Lung (tissue), 12 donors: Measurements from ENCODE around the gene IQCM. TPM values are rescaled to one million over a fixed set of nuclear protein-coding genes. Genes with fewer than 3 reads are reported as not detected.

Experiments
- ATAC-seq: fragments of 200-7000 bp; cut with Tn5 transposase; one replicate; pipeline ENCODE4 v1.9.1; 2020; ENCODE audit warnings: moderate number of reproducible peaks; ENCODE audit not compliant: insufficient read depth, low FRiP score
- DNase-seq, 3 donors: peaks; one replicate each; pipeline ENCODE4 v3.0.0-alpha.2; 2013 to 2017
- H3K27ac ChIP-seq, 2 donors: one replicate each; pipeline ENCODE4 v1.5.1; 2013; ENCODE audit warnings: mild to moderate bottlenecking in 2 of 2, moderate library complexity in 2 of 2, control low read depth in 1 of 2, inconsistent platforms in 1 of 2, low read depth in 1 of 2, low read length in 1 of 2
- H3K27me3 ChIP-seq, 3 donors: one replicate each; pipeline ENCODE4 v1.5.1; 2013; ENCODE audit warnings: low read length in 2 of 3; ENCODE audit not compliant: control insufficient read depth in 3 of 3, insufficient read depth in 3 of 3
- H3K36me3 ChIP-seq, 4 donors: one replicate each; pipeline ENCODE4 v1.5.1; 2013; ENCODE audit warnings: low read length in 4 of 4, mild to moderate bottlenecking in 1 of 4, moderate library complexity in 1 of 4; ENCODE audit not compliant: control insufficient read depth in 4 of 4, insufficient read depth in 4 of 4
- H3K4me1 ChIP-seq, 5 donors: one replicate each; pipeline ENCODE4 v1.5.1; 2013; ENCODE audit warnings: low read length in 5 of 5, mild to moderate bottlenecking in 2 of 5, moderate library complexity in 1 of 5; ENCODE audit not compliant: control insufficient read depth in 5 of 5, insufficient read depth in 5 of 5
- H3K4me3 ChIP-seq: one replicate; pipeline ENCODE4 v1.5.1; 2013; ENCODE audit warnings: mild to moderate bottlenecking, control low read depth, moderate library complexity
- H3K9ac ChIP-seq, 2 donors: one replicate each; pipeline ENCODE4 v1.5.1; 2013; ENCODE audit warnings: low read length in 2 of 2, control low read depth in 1 of 2; ENCODE audit not compliant: insufficient read depth in 1 of 2
- H3K9me3 ChIP-seq, 4 donors: one replicate each; pipeline ENCODE4 v1.5.1; 2013; ENCODE audit warnings: low read length in 3 of 4, mild to moderate bottlenecking in 1 of 4, moderate library complexity in 1 of 4; ENCODE audit not compliant: control insufficient read depth in 4 of 4, insufficient read depth in 3 of 4
- WGBS, 2 donors: extraction: QIAGEN DNeasy Blood & Tissue Kit; methylation state at CpG; one replicate each; pipeline ENCODE4 v1.1.7; 2013; 5-methylcytosine and 5-hydroxymethylcytosine counted together
- polyA plus RNA-seq, 2 donors: library from polyadenylated mRNA; stranded (reverse); fragments of 200-250 nt; gene quantifications; one replicate each; pipeline ENCODE4 v1.2.1, GENCODE V29; 2013
- total RNA-seq, 2 donors: library from RNA; depleted of rRNA in 1 of 2; stranded (reverse); fragments of >200 nt in 1 of 2; gene quantifications; one replicate each; pipeline ENCODE4 v1.2.1, GENCODE V29; 2014 to 2021
- TF ChIP-seq, protein P1 (sequence below): IDR thresholded peaks from 2 replicates; pipeline ENCODE4 v1.5.1; 2012; ENCODE audit warnings: mild to moderate bottlenecking; ENCODE audit errors: control extremely low read depth, extremely low read depth
- donor health status: control.
- donor health status: control.
- donor health status: Bipolar disorder and iron deficiency.
- donor health status: healthy.
- donor health status: DM: yes; HTN: yes; CAD: no.

The IQCM gene
- total and polyA plus RNA-seq, 4 donors, result not detected

DNA sequence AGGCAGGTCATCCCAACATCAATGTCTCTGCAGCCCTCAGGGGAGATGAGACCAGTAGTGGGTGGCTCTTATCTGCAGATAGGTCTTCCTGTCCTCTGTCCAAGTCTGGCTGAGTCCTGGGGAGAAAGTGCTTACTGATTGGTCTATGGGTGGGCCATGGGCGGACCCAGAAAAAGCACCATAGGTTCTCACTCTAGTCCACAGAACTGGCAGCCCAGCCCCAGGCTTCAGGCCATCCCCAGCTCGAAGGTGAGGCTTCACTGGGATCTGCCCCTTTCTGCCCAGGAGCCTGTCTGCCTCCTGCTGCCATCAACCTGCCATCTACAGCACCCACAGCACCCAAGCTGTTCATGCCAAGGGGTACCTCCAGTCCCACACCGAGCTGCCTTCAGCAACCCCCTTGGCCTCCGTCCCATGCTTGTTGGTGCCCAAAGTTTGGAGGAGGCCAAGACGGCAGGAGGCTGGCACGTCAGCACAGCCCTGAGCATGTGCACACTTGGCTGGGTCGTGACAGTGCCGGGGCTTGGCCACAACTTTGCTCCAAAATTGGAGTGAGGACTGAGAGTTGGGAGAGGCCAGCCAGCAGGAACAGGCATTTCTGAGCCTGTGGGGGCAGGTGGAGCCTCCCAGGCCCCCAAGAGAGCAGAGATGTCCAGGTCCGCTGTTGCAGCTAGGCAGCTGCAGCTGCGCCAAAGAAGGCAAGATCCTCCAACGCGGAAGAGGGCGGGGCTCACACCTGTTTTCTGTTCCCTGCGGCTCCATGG lies 99.6 kb downstream of the IQCM start:
- TF ChIP-seq, protein P1, sequence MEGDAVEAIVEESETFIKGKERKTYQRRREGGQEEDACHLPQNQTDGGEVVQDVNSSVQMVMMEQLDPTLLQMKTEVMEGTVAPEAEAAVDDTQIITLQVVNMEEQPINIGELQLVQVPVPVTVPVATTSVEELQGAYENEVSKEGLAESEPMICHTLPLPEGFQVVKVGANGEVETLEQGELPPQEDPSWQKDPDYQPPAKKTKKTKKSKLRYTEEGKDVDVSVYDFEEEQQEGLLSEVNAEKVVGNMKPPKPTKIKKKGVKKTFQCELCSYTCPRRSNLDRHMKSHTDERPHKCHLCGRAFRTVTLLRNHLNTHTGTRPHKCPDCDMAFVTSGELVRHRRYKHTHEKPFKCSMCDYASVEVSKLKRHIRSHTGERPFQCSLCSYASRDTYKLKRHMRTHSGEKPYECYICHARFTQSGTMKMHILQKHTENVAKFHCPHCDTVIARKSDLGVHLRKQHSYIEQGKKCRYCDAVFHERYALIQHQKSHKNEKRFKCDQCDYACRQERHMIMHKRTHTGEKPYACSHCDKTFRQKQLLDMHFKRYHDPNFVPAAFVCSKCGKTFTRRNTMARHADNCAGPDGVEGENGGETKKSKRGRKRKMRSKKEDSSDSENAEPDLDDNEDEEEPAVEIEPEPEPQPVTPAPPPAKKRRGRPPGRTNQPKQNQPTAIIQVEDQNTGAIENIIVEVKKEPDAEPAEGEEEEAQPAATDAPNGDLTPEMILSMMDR, result no peak
- ATAC-seq (no peak), DNase-seq (no peak)
- 90 to 91% methylated on average over 13 to 14 of the region's 14 CpGs for WGBS, 2 donors
- no peaks in the 10 kb centered on the region for H3K36me3 ChIP-seq
- no peak overlapping the region for H3K4me3 ChIP-seq
- H3K9ac ChIP-seq, result no peak overlapping the region
- no peak overlapping the region for H3K27ac ChIP-seq
- peaks cover 0 to 6% (median 0%) of the 10 kb centered on the region in 5 donors for H3K4me1 ChIP-seq
- peaks cover 0 to 15% (median 0%) of the 10 kb centered on the region in 4 donors for H3K9me3 ChIP-seq
- no peaks in the 10 kb centered on the region for H3K27me3 ChIP-seq

DNA sequence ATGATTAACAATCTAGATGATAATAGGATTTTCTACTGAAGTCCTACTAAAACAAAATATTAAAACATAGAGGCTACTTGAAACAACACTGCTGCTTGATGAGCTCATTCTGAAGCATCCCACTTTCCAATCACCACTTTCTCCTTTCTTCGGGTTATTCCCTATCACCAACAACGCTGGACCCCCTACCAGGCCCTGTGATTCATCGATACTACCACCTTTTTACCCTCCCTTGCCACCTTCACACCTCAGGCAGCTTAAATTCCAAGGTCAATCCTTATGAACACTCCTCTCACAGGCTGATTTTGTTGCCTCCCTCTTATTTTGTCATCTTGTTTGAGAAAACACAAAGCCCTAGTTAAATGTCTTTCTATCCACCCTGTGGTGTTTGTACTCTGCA lies 102.6 kb downstream of the IQCM start:
- no peak overlapping the region for H3K4me3 ChIP-seq
- peaks cover 0 to 15% (median 0%) of the 10 kb centered on the region in 4 donors for H3K9me3 ChIP-seq
- DNase-seq (no peak), ATAC-seq (no peak)
- no peaks in the 10 kb centered on the region for H3K27me3 ChIP-seq
- TF ChIP-seq, protein P1, result no peak
- H3K4me1 ChIP-seq, result peaks cover 0 to 6% (median 0%) of the 10 kb centered on the region in 5 donors
- 65 to 66% methylated on average over 3 of the region's 3 CpGs for WGBS, 2 donors
- H3K27ac ChIP-seq, result no peak overlapping the region
- no peaks in the 10 kb centered on the region for H3K36me3 ChIP-seq
- no peak overlapping the region for H3K9ac ChIP-seq

DNA sequence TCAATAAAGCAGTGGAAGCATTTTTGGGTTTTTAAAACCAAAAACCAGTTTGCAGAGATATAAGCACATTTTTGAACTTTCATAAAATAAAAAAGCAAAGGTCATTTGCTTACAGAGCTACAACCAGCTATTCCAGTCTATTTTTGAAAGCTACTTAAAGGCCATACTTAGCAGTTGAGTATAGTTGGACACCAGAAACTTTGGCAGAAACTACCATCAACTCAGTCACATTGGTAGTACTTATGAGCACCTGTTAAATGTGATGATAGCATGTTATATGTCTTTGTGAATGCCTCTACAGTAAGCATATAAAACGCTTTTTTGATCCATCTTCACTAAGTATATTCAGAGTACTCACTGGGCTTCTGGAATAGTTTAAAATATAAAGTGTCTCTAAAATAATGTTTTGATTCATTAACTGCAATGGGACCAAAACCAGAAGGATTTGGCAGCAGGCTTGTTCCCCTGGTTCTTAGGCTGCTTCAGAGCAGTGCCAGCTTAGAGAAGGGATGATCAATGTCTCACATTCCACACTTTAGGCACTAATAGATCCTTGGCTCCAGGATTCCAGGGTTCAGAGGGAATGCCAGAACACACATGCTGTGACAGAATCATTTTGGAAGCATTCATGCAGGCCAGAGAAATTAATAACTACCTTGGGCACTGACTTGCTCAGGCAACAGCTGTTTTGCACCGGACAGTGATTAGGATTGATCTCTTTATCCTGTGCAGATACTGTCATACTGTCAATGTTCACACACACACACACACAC lies 103.9 kb downstream of the IQCM start:
- 66 to 76% methylated on average over 2 of the region's 2 CpGs for WGBS, 2 donors
- peaks cover 0 to 6% (median 0%) of the 10 kb centered on the region in 5 donors for H3K4me1 ChIP-seq

More for the DNA sequence above, 103.9 kb downstream of the IQCM start:
- ATAC-seq (no peak), DNase-seq (peak in 2 of 3 donors; percentile 19 to 31)
- Histone ChIP-seq H3K36me3 (no peaks in the 10 kb centered on the region), H3K9ac (no peak overlapping the region), H3K4me3 (no peak overlapping the region), H3K27me3 (no peaks in the 10 kb centered on the region), H3K9me3 (peaks cover 0 to 15% (median 0%) of the 10 kb centered on the region in 4 donors), H3K27ac (no peak overlapping the region)
- TF ChIP-seq, protein P1, result no peak
